HG02970 (cell line): Measurements from ENCODE around the gene MAPRE2.

Experiments used
- ATAC-seq: cut with Tn5 transposase; IDR thresholded peaks from one replicate; pipeline ENCODE4 v1.9.1; 2021; ENCODE audit warnings: mild to moderate bottlenecking, moderate library complexity, moderate number of reproducible peaks; ENCODE audit not compliant: unreplicated experiment, low FRiP score

Gene MAPRE2

GRCh38 chr18:35030277-35030989 is 10.8 kb upstream of the MAPRE2 start:
- no peak for ATAC-seq

GRCh38 chr18:35032113-35032512 is 9.1 kb upstream of the MAPRE2 start:
- no peak for ATAC-seq

- ATAC-seq: no peak
Observed at GRCh38 chr18:35038029-35038428, 3.2 kb upstream of the MAPRE2 start.

GRCh38 chr18:35038881-35039491 is 2.2 kb upstream of the MAPRE2 start:
- no peak for ATAC-seq

GRCh38 chr18:35040638-35040987 is 600 bp upstream of the MAPRE2 start:
- ATAC-seq: no peak

- no peak for ATAC-seq
Observed at GRCh38 chr18:35041815-35042387, 688 bp downstream of the MAPRE2 start.

- no peak for ATAC-seq
Observed at GRCh38 chr18:35042389-35043071, 1.3 kb downstream of the MAPRE2 start.

GRCh38 chr18:35043207-35043606 is 2.0 kb downstream of the MAPRE2 start:
- no peak for ATAC-seq

- ATAC-seq: no peak
Observed at GRCh38 chr18:35045121-35045520, 3.9 kb downstream of the MAPRE2 start.

- ATAC-seq: no peak
Observed at GRCh38 chr18:35045806-35046205, 4.6 kb downstream of the MAPRE2 start.

- no peak for ATAC-seq
Observed at GRCh38 chr18:35047697-35048292, 6.6 kb downstream of the MAPRE2 start.

GRCh38 chr18:35049111-35050027 is 8.2 kb downstream of the MAPRE2 start:
- no peak for ATAC-seq

- no peak for ATAC-seq
Observed at GRCh38 chr18:35050028-35050546, 8.9 kb downstream of the MAPRE2 start.

- ATAC-seq: no peak
Observed at GRCh38 chr18:35050705-35051195, 9.5 kb downstream of the MAPRE2 start.

GRCh38 chr18:35051641-35052377 is 10.6 kb downstream of the MAPRE2 start:
- no peak for ATAC-seq

GRCh38 chr18:35054401-35054800 is 13.2 kb downstream of the MAPRE2 start:
- ATAC-seq: no peak

GRCh38 chr18:35055105-35055504 is 13.9 kb downstream of the MAPRE2 start:
- no peak for ATAC-seq

- ATAC-seq: no peak
Observed at GRCh38 chr18:35055726-35056125, 14.5 kb downstream of the MAPRE2 start.
